GM12874 (cell line): ENCODE results near the gene CALN1.

Source experiments
- TF ChIP-seq, protein P1 (sequence below): IDR thresholded peaks from 2 replicates; pipeline ENCODE4 v1.5.1; 2011; ENCODE audit warnings: low read depth, mild to moderate bottlenecking, control low read depth, low read length, moderate library complexity; ENCODE audit not compliant: insufficient read depth

CALN1 gene

DNA sequence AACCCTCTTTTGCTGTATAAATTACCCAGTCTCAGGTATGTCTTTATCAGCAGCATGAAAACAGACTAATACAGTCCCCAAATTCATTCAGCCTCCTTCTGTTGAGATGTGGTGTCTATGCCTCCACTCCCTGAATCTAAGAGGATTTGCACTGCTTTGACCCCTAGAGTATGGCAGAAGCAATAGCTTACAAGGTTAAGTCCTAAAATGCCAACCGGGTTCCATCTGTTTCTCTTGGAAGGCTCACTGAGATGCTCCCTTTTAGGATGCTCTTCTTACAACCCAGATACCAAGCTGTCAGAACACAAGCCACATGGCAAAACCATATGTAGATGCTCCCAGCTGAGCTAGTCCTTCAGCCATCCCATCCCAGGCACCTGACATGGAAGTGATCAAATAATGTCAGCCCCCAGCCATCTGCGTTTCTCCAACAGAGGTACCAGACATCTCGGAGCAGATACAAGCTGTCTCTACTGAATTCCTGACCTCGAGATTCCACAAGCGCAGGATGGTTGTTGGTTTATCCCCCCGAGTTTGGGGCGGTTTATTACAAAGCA lies 20.2 kb downstream of the CALN1 start:
- TF ChIP-seq, protein P1, sequence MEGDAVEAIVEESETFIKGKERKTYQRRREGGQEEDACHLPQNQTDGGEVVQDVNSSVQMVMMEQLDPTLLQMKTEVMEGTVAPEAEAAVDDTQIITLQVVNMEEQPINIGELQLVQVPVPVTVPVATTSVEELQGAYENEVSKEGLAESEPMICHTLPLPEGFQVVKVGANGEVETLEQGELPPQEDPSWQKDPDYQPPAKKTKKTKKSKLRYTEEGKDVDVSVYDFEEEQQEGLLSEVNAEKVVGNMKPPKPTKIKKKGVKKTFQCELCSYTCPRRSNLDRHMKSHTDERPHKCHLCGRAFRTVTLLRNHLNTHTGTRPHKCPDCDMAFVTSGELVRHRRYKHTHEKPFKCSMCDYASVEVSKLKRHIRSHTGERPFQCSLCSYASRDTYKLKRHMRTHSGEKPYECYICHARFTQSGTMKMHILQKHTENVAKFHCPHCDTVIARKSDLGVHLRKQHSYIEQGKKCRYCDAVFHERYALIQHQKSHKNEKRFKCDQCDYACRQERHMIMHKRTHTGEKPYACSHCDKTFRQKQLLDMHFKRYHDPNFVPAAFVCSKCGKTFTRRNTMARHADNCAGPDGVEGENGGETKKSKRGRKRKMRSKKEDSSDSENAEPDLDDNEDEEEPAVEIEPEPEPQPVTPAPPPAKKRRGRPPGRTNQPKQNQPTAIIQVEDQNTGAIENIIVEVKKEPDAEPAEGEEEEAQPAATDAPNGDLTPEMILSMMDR = no peak

DNA sequence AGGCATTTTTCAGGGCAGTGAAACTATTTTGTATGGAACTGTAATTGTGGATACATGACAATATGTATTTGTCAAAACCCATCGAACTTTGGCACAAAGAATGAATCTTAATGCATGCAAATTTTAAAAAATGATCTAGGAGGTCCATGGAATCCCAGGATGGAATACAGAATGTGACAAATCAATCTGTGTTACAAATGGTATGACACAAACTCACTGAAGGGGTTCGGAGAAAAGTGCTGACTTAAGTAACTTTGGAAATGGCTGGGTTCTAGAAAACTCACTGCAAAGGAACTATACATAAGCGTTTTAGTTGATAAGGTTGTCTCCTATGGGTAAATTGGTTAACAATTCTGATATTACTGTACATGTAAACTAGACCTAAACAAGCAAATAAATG lies 26.0 kb downstream of the CALN1 start:
- TF ChIP-seq, protein P1 = no peak

DNA sequence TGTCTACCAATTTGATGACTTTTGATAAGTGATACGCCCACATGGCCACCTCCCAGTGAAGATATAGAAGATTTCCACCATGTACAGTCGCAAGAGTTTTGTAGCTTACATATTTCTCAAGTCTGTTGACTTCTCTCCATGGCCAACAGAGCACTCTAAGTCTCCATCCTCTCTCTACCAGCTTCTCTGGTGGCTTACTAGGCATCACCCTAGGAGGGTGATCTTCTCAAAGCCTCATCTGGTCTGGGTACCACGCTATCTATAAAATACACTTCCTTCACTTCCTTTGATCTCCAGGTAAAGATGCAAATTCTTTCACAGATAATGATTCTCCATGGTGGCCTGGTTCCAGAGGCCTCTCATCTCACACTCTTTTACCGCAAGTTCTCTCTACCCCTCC lies 49.9 kb downstream of the CALN1 start:
- TF ChIP-seq, protein P1 = no peak

DNA sequence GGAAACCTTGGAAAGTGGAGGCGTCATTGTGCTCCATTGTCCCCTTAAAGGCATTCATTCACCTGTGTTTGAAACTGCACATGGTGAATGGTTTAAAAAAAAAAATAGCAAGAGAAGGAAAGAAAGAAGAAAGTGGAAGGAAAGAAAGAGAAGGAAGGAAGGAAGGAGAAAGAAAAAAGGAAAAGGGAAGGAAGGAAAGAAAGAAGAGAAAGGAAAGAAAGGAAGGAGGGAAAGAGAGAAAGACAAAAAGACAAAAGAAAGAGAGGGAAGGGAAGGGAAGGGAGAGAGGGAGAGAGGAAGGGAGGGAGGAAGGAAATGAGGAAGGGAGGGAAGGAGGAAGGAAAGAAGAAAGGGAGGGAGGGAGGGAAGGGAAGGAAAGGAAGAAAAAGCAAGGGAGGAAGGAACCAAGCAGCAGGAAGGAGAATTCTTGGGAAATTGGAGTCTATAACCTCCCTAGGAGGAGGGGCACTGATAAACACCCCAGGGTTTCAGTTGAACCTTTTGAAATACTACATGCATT lies 66.9 kb downstream of the CALN1 start:
- TF ChIP-seq, protein P1 = no peak

DNA sequence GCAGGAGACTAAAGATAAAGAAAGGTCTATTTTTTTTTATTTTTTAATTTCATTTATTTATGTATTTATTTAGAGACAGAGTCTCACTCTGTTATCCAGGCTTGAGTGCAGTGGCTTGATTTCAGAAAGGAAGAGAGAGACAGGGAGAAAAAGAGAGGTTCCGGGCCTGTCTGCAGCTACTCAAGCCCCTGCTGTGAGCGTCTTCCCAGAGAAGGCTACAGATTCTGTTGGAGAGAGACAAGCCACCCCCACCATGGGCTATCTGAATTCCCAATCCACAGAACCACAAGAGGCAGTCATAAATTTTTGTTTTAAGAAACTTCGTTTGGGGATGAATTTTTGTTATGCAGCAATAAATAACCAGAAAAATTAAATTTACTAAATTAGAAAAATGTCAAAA lies 68.1 kb downstream of the CALN1 start:
- TF ChIP-seq, protein P1 = no peak

DNA sequence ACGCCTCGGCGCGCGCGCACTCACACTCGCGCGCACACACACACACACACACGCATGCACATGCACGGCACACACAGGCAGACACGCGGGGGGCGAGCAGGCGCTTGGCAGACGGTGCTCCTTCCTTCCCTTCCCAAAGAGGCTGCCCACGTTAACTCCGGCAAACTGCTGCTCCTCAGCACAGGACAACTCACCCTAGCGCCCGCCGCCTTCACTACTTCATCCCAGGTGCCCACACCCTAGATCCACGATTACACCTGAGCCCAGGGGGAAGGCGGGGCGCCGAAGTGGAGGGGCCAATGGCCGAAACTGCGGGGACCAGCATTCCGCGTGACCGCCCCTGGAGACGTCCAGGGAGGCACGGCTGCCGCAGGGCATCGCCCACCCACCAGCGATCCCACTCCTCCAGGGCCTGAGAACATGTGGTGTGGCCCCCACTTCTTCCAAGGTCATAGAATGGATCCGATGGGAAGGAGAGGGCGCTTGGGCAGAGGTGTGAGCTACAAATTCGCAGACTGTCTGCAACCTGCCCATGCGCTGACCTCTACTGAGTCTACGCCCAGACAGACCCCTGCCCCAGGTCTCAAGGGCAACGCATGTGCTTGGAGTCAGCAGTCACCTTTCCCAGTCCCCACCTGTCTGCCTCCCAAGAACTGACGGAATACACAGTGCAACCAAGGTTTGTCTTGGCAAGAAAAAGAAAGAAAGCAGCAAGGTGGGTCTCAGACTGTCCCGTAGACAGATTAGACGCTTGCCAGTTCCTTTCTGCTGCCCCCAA lies 74.6 kb downstream of the CALN1 start:
- TF ChIP-seq, protein P1 = no peak

DNA sequence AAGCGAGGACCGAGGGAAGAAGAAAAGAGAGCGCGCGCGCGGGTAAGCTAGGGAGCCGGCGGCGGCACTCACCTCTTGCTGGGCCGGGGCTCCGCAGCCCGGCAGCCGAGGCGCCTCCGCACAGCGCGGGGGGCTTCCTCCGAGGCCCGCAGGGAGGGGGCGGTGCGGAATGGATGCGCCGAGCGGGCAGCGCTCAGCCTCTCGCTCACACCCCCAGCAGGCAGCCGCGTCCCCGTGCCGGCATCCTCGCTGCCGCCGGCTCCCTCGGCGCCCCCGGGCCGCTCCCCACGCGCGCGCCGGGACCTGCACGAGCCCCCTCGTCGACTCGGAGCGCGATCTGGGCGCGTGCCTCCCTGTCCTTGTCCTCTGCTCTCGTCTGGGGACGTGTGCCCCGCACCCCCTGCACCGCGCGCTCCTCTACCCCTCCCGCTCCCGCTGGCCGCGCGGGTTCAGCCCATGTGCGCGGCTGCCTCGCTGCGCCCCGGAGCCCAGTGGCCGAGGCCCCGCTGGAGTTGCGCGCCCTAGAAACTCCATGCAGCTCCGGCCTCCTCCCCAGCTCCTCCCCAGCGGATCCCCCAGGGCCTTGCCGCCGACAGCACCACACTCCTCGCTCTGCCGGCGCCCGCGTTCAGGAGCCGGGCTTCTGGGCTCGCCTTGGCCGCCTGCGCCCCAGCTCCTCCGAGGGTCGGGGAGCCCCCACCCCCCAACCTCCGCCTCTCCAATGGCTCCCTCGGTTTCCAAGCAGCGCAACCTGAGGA lies 75.3 kb downstream of the CALN1 start:
- TF ChIP-seq, protein P1 = no peak
